BJ (cell line): ENCODE data around the gene TOB1. TPM values are rescaled to one million over a fixed set of nuclear protein-coding genes. Genes with fewer than 3 reads are reported as not detected.

ENCODE experiments used
- CTCF ChIA-PET: fragments of 350-600 bp; formaldehyde crosslinking; extraction: SDS; loops from one replicate; lab custom pipeline; 2021; ENCODE audit warnings: antibody characterized with exemption, inconsistent platforms; lab: Yijun Ruan, JAX
- POLR2A ChIA-PET: fragments of 300-600 bp; sonication (Branson Sonifier 250); formaldehyde crosslinking; extraction: SDS; loops from one replicate; lab custom pipeline; 2021; ENCODE audit warnings: antibody characterized with exemption; lab: Charles Lee
- DNase-seq: peaks from one replicate; pipeline ENCODE4 v3.0.0-alpha.2; 2011; ENCODE audit warnings: low read depth
- H3K27me3 ChIP-seq: 2 replicates; pipeline ENCODE4 v1.6.0; 2011; ENCODE audit warnings: low read length; ENCODE audit not compliant: control insufficient read depth, insufficient read depth
- H3K36me3 ChIP-seq: 2 replicates; pipeline ENCODE4 v1.5.1; 2011; ENCODE audit warnings: low read length; ENCODE audit not compliant: control insufficient read depth, insufficient read depth
- H3K4me3 ChIP-seq: 2 replicates; pipeline ENCODE4 v1.5.1; 2011; ENCODE audit warnings: low read depth, mild to moderate bottlenecking, control low read depth, low read length
- polyA plus RNA-seq: library from polyadenylated mRNA; depleted of rRNA; stranded (reverse); fragments of >200 nt; gene quantifications from 2 replicates; pipeline ENCODE4 v1.2.3, GENCODE V29; 2011
- TF ChIP-seq, protein P1 (sequence below): IDR thresholded peaks from 2 replicates; pipeline ENCODE4 v1.5.1; 2011; ENCODE audit warnings: low read depth, mild to moderate bottlenecking, control low read depth, inconsistent platforms, low read length, moderate library complexity; ENCODE audit not compliant: insufficient read depth

The TOB1 gene
- polyA plus RNA-seq, 1 experiment, result 16.1 TPM

DNA sequence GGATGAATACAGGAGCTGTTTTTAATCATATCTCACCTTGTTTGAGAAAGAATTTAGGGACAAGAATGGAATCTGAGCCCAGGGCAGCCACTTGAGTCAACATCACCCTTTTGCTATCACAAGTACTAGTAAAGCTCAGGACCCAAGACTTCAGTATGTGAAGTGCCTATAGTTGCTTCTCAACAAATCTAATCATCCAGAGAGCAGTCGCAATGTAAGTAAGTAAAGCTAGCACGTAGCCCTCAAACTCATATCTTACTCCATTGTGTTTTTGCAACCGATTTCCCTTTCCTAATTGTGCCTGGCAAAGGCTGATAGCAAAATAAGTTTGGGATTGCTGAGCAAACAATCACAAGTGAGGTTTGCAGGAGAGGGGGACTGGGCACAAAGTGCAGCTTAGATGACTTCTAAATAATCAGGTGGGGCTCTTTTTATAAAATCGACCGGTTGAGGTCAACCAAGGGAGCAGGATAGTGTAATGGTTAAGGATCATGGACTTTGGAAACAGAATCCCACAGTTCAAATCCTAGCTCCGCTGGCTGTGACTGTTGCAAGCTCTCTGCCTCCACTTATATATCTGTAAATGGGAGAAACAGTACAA is 13.0 kb downstream of the TOB1 start:
- no peak for DNase-seq
- TF ChIP-seq, protein P1, sequence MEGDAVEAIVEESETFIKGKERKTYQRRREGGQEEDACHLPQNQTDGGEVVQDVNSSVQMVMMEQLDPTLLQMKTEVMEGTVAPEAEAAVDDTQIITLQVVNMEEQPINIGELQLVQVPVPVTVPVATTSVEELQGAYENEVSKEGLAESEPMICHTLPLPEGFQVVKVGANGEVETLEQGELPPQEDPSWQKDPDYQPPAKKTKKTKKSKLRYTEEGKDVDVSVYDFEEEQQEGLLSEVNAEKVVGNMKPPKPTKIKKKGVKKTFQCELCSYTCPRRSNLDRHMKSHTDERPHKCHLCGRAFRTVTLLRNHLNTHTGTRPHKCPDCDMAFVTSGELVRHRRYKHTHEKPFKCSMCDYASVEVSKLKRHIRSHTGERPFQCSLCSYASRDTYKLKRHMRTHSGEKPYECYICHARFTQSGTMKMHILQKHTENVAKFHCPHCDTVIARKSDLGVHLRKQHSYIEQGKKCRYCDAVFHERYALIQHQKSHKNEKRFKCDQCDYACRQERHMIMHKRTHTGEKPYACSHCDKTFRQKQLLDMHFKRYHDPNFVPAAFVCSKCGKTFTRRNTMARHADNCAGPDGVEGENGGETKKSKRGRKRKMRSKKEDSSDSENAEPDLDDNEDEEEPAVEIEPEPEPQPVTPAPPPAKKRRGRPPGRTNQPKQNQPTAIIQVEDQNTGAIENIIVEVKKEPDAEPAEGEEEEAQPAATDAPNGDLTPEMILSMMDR, result no peak
- peaks cover 1% of the 10 kb centered on the region; the same call in 1 of the 2 replicates for H3K27me3 ChIP-seq
- H3K4me3 ChIP-seq, result no peak overlapping the region
- ChIA-PET CTCF (interaction anchor here (0.6 to 10.0 kb wide), 33 partner anchors 8 to 317 kb away, joined by 3 to 294 read pairs (median 4); partner anchors contain the start of genes NME1, SPATA20, TOB1 and WFIKKN2), POLR2A (no interaction called here)
- no peaks in the 10 kb centered on the region for H3K36me3 ChIP-seq

DNA sequence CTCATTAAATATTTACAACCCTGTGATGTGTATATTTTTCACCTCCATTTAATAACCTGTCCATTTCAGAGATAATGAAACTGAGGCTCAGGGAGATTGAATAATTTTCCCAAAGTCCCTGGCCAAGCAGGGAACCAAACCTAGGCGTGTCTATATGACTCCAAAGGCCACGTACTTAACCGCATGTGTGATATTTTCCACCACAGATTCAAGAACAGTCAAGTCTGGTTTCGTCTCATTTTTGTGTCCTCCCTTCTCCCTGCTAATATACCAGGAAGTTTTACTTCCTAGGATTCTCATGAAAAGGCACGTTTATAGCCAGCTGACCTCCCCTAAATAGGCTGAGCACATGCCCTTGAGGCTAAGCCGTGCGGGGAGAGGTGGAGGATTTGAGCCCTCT is 15.5 kb downstream of the TOB1 start:
- ChIA-PET CTCF (interaction anchor here (0.8 to 10.0 kb wide), 9 partner anchors 12 to 302 kb away, joined by 3 to 294 read pairs (median 14); partner anchors contain the start of gene NME1), POLR2A (no interaction called here)
- Histone ChIP-seq H3K4me3 (no peak overlapping the region), H3K36me3 (no peaks in the 10 kb centered on the region), H3K27me3 (peaks cover 1% of the 10 kb centered on the region; the same call in 1 of the 2 replicates)
- DNase-seq, result no peak
- TF ChIP-seq, protein P1, result no peak

DNA sequence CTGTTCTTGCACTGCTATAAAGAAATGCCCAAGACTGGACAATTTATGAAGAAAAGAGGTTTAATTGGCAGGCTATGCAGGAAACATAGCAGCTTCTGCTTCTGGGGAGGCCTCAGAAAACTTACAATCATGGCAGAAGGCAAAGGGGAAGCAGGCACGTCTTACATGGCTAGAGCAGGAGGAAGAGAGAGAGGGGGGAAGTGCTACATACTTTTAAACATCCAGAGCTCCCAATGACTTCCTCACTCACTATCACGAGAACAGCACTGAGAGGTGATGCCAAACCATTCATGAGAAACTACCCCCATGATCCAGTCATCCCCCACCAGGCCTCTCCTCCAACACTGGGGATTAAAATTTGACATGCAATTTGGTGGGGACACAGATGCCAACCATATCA is 17.4 kb downstream of the TOB1 start:
- Histone ChIP-seq H3K36me3 (no peaks in the 10 kb centered on the region), H3K27me3 (peaks cover under 1% of the 10 kb centered on the region; the same call in 1 of the 2 replicates), H3K4me3 (no peak overlapping the region)
- DNase-seq, result no peak
- ChIA-PET CTCF (interaction anchor here (0.6 to 10.0 kb wide), 8 partner anchors 14 to 304 kb away, joined by 3 to 294 read pairs (median 6); partner anchors contain the start of gene NME1), POLR2A (no interaction called here)
- TF ChIP-seq, protein P1, result no peak

DNA sequence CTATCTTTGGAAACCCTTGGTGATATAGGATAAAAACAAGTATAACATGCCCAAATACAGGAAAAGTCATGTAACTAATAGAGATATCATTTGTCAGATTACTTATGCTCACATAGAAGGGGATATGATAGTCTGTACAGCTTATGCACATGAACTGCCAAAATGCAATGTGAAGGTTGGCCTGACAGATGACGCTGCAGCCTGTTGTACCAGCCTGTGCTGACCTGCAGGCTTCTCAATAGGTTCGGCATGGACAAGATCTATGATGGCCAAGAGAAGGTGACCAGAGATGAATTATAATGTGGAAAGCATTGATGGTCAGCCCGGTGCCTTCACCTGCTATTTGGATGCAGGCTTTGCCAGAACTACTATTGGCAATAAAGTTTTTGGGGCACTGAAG is 18.1 kb downstream of the TOB1 start:
- TF ChIP-seq, protein P1, result no peak
- Histone ChIP-seq H3K4me3 (no peak overlapping the region), H3K36me3 (no peaks in the 10 kb centered on the region), H3K27me3 (no peaks in the 10 kb centered on the region)
- DNase-seq, result no peak
- POLR2A ChIA-PET, result no interaction called here
- CTCF ChIA-PET, result interaction anchor here (0.6 to 10.0 kb wide), 8 partner anchors 15 to 305 kb away, joined by 3 to 294 read pairs (median 6); partner anchors contain the start of gene NME1

DNA sequence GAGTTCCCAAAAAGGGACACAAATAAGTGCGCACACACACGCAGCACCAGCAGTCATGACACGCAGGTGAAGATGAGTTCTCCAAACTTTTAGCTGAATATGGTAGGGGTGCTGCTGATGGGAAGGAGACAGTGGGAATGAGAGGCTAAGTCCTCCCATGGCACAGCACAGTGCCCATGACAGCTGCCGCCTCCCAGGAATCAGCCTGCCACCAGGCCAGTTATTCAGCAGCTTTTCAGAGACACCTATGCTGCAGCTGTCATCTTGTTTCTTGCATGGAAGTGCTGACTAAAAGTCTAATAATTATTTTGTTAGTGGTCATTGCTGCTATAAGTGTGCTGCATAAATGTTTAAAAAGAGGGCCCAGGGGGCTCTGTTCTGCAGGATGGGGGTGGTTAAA is 18.6 kb downstream of the TOB1 start:
- H3K27me3 ChIP-seq, result no peaks in the 10 kb centered on the region
- TF ChIP-seq, protein P1, result no peak
- no peaks in the 10 kb centered on the region for H3K36me3 ChIP-seq
- no peak for DNase-seq
- ChIA-PET POLR2A (no interaction called here), CTCF (interaction anchor here (1.1 to 10.0 kb wide), 4 partner anchors 34 to 297 kb away, joined by 3 to 294 read pairs (median 84); no protein-coding TSS in a partner anchor)
- H3K4me3 ChIP-seq, result no peak overlapping the region
